ENCODE measurements around the gene ADAMTS2.

The ADAMTS2 gene

DNA sequence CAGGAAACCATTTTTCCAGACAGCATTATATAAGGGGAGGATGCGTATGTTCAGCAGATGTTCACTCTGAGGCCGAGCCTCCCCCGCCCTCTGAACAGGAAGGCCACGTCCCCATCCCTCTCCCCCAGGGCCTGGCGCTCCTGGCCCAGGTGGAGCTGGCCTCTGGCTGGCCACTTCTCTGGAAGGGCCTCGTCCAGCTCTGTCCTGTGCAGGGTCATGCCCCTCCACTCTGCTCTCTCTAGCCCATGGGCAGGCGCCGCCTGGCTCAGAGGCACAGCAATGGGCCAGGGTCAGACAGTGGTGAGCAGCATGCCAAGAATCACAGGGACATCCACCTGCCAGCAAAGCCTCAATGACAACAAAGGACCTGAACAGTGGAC is 34.2 kb downstream of the ADAMTS2 start:
- DNase-seq (ENCODE audit: low read depth, low spot score), result no peak

DNA sequence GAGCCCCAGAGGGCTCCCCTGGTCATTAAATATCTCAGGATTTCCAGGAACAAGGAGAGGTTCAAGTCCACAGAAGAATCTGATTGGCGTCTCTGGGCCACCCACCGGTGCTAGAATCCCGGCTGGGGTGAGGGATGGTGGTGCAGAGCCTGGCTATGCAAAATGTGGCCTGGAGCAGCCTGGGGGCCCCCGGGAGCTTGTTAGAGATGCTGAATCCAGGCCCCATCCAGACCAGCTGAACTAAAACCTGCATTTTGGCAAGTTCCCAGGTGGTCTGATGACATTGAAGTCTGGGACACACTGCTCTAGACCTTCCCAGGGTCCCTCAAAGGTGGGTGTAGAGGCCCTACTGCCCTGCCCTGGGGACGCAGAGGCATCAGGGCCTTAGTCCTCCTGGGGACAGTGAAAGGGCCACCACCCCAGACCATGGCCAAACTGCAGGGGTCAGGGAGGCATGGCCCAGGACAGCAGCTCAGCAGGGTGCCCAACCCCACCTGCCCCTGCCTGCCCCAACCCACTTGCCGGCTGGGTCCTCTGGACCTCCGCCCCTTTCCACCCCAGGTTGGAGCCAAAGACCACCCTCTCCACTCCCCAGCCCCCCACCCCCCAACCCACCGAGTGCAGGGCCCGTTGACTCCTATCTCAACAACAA is 34.7 kb downstream of the ADAMTS2 start:
- no peak for DNase-seq (ENCODE audit: low read depth, low spot score)

DNA sequence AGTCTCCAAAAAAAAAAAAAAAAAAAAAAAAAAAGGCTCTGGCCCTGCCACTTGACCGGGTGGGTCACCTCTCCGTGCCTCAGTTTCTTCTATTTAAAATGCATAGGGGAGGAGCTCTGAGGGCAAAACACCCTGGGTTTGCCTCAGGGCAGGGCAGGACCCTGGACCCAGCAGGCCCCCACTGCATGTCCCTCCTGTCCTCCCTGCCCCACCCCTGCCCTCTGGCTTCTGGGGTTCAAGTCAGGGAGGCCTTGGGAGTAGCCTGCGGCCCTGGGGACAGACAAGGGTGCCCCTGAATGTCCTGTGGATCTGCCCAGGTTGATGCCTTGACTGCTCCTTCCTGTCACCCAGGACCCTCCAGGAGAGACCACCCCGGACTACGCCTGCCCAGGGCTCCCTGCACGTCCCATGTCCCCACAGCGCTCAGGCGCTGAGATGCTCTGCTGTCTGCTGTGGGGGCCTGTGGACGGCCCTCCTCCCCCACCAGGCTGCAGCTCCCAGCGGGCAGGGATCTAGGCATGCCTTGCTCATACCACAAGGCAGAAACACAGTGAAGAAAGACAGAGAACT is 35.4 kb downstream of the ADAMTS2 start:
- no peak for DNase-seq (ENCODE audit: low read depth, low spot score)

DNA sequence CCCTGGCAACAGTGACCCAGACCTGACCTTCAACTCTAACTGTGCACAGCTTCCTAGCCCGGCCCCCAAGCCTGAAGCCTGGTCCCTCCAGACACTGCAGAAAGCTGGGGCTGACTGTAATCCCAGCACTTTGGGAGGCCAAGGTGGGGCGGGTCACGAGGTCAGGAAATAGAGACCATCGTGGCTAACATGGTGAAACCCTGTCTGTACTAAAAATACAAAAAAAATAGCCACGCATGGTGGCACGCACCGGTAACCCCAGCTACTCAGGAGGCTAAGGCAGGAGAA is 35.9 kb downstream of the ADAMTS2 start:
- no peak for DNase-seq (ENCODE audit: low read depth, low spot score)

DNA sequence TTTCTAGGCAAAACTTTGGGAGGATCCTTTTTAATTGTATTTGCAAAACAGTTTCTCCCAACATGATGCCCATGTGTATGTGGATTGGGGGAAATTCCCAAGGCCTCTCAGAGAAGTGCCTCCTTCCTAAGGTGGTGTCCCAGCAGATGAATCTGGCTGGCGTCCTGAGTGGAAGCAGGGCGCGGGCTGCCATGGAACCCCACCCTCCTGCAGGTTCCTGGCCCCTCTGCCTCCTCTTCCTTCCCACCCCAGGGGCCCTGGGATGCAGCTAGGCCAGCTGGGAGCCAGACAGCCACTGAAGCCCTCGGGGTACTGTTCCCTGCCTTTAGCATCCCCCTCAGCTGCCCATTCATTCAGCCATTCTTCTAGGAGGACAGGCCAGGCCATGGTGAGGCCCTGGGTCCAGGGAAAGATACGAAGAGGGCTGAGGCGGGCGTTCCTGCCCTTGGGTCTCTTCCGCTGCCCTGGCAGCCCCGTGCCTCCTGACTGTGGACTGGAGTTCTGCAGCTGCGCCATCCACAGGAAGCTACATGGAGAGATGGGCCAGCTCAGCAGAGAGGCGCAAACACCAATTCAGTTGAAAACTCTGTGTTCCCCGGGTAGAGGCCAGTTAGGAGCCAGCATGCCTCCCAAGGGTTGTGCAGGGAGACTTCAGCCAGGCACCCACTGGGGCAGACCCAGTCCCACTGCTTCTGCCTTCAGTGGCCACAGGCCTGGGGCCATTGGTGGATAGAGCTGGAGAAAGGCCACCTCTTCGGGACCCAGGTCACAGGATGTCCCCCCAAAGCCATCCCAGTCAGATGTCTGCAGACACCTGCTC is 36.5 kb downstream of the ADAMTS2 start:
- no peak for DNase-seq (ENCODE audit: low read depth, low spot score)

DNA sequence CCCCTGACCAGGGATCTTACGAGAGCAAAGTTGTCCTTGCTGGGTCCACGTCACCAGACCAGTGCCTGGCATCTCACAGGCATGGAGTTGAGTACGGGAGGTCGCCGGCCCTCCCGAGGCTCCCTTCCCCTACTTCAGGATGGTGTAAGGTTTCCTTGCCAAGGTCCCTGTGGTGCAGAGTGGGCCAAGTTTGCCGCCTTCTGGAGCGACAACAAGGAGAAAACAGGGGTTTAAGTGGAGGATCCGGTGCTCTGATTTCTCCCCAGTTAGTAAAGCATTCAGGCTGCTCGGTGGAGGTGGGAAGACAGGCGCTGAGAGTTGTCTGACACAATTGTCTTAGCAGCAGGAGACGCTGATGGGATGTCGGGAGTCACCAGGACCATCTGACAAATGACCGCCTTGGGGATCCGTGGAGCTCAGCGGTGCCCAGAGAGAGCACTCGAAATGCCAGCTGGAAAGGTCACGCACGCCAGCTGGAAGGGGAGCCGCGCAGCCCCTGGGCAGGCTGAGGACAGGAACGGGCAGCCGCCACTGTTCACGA is 37.3 kb downstream of the ADAMTS2 start:
- DNase-seq (ENCODE audit: low read depth, low spot score), result no peak

DNA sequence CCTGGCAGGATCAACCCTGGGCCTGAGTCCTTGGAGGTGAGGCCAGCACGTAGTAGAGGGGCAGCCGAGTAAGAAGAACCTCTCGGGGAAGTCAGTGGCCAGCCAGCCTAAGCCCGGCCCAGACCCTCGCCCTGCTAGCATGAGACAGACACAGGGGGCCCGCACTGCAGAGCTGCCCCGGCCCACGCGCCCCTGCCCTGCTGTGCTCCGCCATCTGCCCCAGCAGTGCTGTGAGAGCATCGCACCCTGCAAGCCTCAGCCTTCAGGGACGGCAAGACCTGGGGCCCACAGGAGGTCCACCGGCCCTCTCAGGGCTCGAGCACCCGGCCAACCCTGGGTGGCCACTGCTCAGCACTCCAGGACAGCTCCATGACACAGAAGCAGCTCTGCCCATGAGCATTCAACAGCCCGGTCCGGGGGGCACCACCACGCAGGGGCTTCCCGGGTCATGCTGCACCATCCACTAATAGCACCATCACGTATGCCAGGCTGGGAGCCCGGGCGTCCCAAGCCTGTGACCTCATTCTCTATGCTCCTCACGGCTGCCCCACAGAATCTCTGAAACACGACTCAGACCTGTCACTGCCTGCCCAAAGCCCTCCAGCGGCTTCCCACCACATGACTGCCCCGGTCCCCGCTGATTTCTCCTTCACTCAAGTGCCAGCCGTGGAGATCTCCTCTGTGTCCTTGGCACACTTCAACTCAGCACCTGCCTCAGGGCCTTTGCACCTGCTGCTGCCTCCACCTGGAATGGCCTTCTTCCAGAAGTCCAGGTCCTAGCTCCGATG is 38.1 kb downstream of the ADAMTS2 start:
- no peak for DNase-seq (ENCODE audit: low read depth, low spot score)

DNA sequence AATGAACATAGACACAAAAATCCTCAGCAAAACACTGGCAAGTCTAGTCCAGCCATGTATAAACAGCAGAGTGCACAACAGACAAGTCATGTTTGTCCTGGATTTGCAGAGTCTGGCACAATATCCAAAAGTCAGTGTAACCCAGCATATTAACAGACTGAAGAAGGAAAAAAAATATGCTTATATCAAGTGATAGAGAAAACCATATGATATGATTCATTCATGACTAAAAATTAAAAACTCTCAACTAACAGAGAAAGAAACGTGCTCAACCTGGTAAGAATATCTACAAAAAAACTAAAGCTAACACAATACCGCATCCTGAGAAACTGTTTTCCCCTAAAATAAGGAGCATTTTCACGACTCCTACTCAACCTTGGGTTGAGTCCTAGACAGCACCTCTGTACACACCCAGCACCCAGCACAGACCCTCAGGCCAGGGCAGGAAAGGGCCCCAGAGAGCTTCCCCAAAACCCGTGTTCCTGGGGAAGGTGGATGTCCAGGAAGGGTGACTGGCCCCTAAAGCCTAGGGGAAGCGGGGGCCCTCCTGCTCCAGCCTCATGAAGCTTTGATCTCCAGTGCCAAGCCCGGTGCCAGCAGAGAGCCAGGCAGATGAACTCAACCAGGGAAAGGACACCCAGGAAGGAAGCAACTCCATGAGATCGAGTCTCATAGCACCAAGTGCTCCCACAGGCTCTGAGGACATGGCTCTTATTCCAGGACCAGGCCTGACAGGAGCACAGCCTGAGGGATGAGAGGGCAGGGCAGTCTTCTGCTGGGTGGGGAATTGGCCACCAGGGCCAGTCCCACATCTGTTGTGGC is 38.9 kb downstream of the ADAMTS2 start:
- no peak for DNase-seq (ENCODE audit: low read depth, low spot score)

DNA sequence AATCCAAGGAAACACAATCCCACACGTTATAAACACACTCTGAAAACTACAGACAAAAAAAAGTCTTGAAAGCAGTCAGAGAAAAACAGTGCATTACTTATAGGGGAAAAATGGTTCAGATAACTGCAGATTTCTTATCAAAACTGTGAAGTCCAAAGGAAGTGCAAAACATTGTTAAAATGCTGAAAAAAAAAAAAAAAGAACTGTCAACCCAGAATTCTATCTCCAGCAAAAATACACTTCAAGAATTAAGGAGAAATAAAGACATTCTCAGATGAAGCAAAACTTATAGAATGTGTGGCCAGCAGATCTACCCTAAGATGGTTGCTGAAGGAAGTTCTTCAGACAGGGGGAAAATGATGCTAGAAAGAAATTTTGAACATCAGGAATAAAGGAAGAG is 40.4 kb downstream of the ADAMTS2 start:
- no peak for DNase-seq (ENCODE audit: low read depth, low spot score)

DNA sequence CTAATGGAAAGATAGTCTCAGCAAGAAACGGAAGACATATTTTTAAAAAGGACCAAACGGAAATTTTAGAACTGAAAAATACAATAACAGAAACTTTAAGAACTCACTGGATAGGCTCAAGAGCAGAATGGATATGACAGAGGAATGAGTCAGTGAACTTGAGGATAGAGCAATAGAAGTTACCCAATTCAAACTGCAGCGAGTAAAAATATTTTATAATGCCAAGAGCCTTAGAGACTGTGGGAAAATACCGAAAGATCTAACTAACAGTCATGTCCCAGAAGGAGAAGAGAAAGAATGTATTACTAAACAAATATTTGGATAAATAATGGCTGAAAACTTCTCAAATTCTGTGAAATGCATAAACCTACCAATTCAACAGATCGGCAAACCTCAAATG is 40.8 kb downstream of the ADAMTS2 start:
- DNase-seq (ENCODE audit: low read depth, low spot score), result no peak

DNA sequence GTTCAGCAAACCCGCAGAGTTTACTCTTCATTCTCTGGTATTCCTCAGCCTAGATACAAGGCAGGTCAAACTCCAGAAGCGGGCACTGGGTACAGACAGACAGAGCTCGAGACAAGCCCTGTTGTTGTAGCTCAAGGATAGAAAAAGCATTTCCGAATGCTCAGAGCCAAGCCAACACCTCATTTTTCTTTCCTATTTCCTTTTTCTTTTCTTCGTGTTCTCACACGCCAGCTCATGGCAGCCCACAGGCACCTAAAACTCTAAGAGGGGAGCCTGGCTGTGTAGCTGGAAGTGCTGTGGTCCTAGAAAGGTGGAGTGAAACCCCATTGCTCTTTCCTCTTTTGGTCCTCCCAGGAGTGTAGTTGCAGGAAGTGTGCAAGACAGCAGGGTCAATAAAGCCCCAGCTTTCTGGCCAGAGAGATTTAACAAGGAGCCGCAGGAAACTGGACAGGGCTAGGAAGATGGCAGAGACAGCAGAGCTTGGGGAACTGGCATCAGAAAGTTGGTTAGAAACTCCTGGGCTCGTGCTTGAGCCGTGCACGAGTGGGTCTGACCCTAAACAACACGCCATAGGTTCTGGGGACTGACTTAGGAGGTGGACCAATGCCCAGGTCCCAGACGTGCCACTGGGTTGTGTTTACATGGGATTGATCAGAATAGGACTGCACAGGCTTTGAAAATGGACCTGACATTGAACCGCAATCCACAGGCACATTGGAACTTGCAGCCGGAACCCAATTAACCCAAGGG is 41.6 kb downstream of the ADAMTS2 start:
- no peak for DNase-seq (ENCODE audit: low read depth, low spot score)

DNA sequence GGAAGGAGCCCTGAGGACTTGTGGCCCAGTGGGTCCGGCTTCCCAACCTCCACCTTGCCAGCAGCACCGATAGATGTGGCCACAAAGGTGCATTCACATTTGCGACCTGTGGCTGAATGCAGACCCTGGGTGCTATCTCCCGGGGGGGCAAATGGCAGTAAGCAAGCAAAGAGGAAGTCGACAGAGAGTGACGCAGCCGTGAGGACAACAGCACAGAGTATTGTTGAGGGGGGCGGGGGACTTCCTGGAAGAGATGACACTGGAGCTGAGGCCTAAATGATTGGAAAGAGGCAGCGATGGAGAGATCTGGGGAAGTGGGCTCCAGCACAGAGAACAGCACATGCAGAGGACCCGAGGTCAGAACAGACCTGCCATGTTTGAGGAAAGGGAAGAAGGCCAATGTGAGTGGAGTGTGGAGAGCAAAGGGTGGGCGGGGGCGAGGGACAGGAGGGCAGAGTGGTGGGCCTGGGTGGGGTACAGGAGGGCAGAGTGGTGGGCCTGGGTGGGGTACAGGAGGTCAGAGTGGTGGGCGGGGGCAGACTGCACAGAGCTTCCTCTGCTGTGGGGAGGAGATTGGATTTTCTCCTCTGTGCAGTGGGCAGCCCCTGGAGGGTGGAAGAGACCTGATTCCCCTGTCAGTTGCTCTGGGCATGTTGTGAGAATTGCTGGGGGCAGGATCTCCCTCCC is 42.6 kb downstream of the ADAMTS2 start:
- no peak for DNase-seq (ENCODE audit: low read depth, low spot score)

DNA sequence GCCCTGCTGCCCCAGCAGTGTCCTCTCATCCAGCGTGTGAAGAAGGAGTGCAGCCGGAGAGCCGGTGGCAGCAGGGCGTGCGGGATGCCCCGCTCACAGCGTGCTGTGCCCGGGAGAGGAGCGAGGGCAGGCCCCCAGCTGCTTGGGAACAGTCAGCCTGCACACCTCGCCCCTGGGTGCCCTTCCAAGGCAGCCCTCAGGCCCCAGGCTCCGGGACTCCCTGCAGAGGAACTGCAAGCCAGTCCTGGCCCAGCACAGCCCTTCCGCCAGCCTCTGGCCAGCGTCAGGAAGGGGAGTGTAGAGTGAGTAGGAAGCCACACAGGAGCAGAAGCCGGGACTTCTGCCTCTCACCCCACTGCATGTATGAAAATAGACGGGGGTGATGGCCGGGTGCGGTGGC is 43.5 kb downstream of the ADAMTS2 start:
- DNase-seq (ENCODE audit: low read depth, low spot score), result no peak

DNA sequence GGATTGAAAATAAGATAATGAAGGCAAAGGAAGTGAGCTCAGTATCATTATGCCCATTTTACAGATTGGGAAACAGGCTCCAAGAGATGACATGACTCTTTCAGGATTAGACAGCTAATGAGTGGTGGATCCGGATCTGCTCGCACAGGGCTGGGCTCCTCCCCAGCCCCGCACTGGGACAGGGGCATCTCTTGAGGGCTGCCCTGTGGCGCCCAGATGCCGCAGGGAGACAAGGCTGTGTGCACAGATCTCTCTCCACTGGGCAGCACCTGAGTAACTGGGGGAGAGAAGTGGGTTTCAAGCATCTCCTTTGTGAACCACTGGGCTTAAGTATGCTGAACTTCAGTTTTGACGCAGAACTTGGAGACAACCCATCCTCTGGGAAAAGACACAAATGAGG is 43.9 kb downstream of the ADAMTS2 start:
- DNase-seq (ENCODE audit: low read depth, low spot score), result no peak

DNA sequence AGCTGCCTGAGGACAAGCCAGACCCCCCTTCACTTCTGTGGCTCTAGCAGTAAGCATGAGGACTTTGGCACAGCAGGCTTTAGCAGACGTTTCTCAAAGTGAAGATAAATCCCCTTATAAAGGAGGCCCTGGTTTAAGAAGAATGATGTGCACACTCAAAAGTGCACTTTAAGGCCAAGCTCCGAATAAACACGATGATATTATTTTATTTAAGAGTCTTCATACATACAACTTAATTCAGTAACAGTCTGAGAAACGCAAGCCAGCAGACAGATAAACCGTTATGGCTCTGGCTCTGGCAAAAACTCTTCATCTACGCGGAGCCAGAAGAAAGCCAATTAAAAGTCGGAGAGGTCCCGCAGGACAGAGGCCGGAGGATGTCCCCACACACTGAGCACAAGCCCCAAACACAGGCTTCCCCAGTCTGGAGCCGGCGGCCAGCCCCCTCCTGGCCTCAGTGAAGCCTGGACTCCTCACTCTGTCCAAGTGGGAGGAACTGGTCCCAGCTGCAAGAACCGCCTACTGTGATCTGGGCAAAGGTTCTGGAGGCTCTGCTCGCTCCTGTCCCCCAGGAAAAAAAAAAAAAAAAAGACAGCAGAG is 44.6 kb downstream of the ADAMTS2 start:
- DNase-seq (ENCODE audit: low read depth, low spot score), result no peak

DNA sequence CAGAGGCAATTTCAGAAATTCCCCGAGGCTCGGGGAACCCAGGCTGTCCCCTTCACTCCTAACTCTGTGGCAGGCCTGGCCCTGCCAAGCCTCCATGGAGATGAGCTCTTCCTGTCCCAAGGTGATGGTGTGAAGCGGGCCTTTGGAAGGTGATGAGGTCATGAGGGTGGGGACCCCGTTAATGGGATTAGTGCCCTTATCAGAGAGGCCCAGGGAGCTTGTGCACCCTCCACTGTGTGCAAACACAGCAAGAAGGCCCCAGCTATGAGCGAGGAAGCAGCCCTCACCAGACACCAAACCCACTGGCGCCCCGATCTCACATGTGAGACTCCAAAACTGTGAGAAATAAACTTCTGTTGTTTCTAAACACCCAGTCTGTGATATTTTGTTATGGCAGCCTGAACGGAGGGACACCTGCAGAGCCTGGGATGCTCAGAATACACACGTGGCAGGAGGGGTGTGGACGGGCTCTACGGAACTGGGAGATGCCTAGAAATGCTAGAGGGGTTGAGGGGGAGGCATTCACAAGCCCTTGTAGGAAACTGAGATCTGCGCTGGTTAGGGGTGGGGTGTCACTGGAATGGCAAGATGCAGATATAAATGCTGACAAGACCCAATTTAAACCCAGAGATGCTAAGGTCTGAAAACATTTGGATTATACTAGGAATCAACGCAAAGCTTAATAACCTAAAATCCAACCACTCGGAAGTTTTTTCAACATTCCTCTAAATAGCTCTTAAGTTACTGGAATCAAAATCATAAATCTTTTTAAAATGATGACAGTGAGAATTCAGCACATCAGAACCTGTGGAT is 46.9 kb downstream of the ADAMTS2 start:
- DNase-seq (ENCODE audit: low read depth, low spot score), result no peak

DNA sequence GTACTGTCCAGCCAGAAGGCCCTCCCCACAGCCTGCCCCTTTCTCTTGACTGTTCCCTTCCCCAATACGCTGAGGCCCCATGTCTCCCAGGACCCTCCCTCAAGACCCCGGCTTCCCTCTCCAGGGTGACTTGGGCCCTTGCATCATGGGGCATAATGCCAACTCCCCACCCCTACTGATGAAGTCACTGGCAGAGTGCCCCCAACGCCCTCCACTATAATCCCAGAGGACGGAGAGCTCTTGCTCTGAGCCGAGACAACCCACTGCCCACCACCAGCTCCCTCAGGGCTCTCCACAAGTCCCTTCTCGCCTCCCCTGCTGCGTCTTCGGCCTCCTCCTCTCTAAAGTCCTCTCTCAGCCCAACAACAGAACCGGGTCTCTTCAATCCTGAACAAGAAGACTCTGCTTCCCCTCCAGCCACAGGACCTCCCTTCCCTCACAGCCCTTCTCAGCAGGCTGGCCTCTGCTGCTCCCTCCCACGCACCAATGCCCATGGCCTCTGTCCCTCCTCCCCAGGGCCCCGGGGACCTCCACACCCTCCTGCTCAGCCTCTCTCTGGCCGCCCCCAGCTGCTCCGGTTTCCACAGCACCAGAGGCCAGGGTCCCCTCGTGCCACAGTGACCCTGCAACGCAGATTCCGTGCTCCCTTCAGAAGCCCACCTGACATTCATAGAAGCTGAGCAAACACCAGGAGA is 47.6 kb downstream of the ADAMTS2 start:
- no peak for DNase-seq (ENCODE audit: low read depth, low spot score)

DNA sequence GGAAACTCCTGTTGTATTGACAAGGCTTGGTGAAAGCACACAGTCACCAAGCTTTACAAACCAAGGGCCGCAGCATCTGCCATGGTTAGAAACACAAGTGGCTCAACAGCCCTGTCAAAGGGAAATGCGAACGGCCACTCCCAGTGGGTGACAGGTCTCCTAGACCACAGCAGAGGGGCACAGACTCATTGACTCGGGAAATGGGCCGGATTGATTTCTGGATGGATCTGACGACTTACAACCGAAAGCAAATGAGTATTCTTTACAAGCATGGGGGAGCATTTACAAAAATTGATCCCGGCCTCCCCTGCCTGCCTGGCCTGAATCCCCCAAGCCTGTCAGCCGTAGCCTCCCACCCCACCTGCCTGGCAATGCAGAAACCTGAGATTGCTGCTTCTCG is 48.2 kb downstream of the ADAMTS2 start:
- no peak for DNase-seq (ENCODE audit: low read depth, low spot score)
